Erythroblast (primary cell): ENCODE data around the gene ITGA7.

Experiments used
- GATA1 ChIP-seq: IDR thresholded peaks from 2 replicates; pipeline ENCODE4 v1.6.1; 2011; ENCODE audit warnings: low read depth, mild to moderate bottlenecking, control low read depth, low read length, moderate library complexity
- POLR2A ChIP-seq: IDR thresholded peaks from 2 replicates; pipeline ENCODE4 v1.6.1; 2011; ENCODE audit warnings: mild to moderate bottlenecking, low read length

DNA sequence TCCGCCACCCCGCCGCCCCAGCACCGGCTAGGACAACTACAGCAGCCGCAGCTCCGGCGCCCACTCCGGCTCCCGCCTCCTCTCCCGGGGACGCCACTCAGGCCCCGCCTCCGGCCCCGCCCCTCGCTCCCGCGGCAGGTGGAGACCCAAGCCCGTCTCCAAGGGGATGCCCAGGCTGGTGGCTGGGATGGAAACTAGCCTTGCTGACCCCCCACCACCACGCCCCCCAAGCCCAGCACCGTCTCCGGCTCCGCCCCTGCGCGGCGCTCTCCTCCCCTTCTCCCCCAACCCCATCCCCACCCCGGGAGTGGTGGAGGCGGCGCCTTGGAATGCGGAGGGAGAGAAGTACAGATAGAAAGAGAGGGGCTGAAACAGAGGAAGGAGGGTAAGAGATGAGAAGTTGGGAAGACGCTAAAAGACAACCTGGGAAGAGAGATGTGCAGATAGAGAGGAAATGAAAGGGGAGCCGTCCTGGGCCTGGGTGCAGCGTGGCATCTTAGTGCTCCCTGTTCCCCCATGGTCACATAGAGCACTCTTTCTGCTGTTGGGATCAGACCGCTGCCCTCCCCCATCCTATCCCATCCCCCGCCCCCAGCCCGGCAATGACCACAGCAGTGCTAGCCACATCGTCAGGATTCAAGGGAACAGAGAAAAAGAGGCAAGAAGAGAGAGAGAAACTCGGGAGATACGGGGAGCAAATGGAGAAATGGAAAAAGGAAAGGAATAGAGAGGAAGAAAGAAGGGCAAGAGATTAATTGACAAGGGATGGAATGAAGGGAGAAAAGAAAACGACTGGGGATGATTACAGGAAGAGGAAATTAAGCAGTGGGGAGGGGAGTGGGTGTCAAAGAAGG is at the start of gene ITGA7:
- TF ChIP-seq POLR2A: no peak
- no peak for TF ChIP-seq GATA1
